GM18498 (cell line): ENCODE results near the gene VN1R2.
"Not testable (repeated sequence)": the region's sequence is repeated elsewhere in the genome, so short reads cannot be mapped to it uniquely, and the experiment has no call there.

Experiments
- ATAC-seq: cut with Tn5 transposase; IDR thresholded peaks from one replicate; pipeline ENCODE4 v1.9.1; 2021; ENCODE audit warnings: mild to moderate bottlenecking, moderate library complexity; ENCODE audit not compliant: unreplicated experiment

Gene VN1R2

GRCh38 chr19:53257715-53258342, at the start of gene VN1R2:
Gene VN1R2 (plus strand): TSS chr19:53258292. CDS start chr19:53258376, 84 bp downstream.
- ATAC-seq: not testable (repeated sequence)

- not testable (repeated sequence) for ATAC-seq
These were observed 46.5 kb upstream of the VN1R2 start for GRCh38 chr19:53211554-53211953.

GRCh38 chr19:53212703-53213320, 45.3 kb upstream of the VN1R2 start:
- ATAC-seq: no peak

- not testable (repeated sequence) for ATAC-seq
These were observed 35.4 kb upstream of the VN1R2 start for GRCh38 chr19:53222716-53223115.

GRCh38 chr19:53224606-53225005, 33.5 kb upstream of the VN1R2 start:
- ATAC-seq: no peak

GRCh38 chr19:53237114-53237777, 20.8 kb upstream of the VN1R2 start:
- no peak for ATAC-seq

GRCh38 chr19:53246498-53246897, 11.6 kb upstream of the VN1R2 start:
- ATAC-seq: no peak

- no peak for ATAC-seq
These were observed 3.4 kb upstream of the VN1R2 start, which contains the start of gene ZNF677 for GRCh38 chr19:53254411-53255341. Gene ZNF677 (minus strand): TSS chr19:53254873. CDS start chr19:53251550, 3,323 bp downstream.

GRCh38 chr19:53267623-53268022, 9.5 kb downstream of the VN1R2 start, which contains the start of gene VN1R4:
Gene VN1R4 (minus strand): TSS chr19:53267723. CDS start chr19:53267665, 58 bp downstream.
- not testable (repeated sequence) for ATAC-seq

- ATAC-seq: not testable (repeated sequence)
These were observed 11.8 kb downstream of the VN1R2 start for GRCh38 chr19:53269861-53270260.

GRCh38 chr19:53272044-53272443, 14.0 kb downstream of the VN1R2 start:
- ATAC-seq: no peak

- no peak for ATAC-seq
These were observed 17.4 kb downstream of the VN1R2 start for GRCh38 chr19:53275480-53275879.

GRCh38 chr19:53281947-53282346, 23.9 kb downstream of the VN1R2 start:
- not testable (repeated sequence) for ATAC-seq

- ATAC-seq: no peak
These were observed 27.0 kb downstream of the VN1R2 start for GRCh38 chr19:53285087-53285486.

GRCh38 chr19:53290758-53291549, 32.9 kb downstream of the VN1R2 start:
- no peak for ATAC-seq

GRCh38 chr19:53294786-53295441, 36.8 kb downstream of the VN1R2 start:
- ATAC-seq: no peak

GRCh38 chr19:53301341-53301740, 43.2 kb downstream of the VN1R2 start:
- ATAC-seq: not testable (repeated sequence)

GRCh38 chr19:53308339-53308811, 50.3 kb downstream of the VN1R2 start:
- ATAC-seq: no peak
